ENCODE measurements around the gene MCTP1. TPM values are rescaled to one million over a fixed set of nuclear protein-coding genes. Genes with fewer than 3 reads are reported as not detected.

The MCTP1 gene
- total RNA-seq, 2 donors from 2014 or later, result 5.1 to 10.0 TPM

GRCh38 chr5:95194856-95195255, 90.0 kb downstream of the MCTP1 start:
- DNase-seq (ENCODE audit: low spot score), result no peak
- no peaks in the 10 kb centered on the region for H3K9me3 ChIP-seq
- H3K36me3 ChIP-seq, result no peaks in the 10 kb centered on the region
- H3K4me3 ChIP-seq, result no peak overlapping the region
- TF ChIP-seq, protein P1, sequence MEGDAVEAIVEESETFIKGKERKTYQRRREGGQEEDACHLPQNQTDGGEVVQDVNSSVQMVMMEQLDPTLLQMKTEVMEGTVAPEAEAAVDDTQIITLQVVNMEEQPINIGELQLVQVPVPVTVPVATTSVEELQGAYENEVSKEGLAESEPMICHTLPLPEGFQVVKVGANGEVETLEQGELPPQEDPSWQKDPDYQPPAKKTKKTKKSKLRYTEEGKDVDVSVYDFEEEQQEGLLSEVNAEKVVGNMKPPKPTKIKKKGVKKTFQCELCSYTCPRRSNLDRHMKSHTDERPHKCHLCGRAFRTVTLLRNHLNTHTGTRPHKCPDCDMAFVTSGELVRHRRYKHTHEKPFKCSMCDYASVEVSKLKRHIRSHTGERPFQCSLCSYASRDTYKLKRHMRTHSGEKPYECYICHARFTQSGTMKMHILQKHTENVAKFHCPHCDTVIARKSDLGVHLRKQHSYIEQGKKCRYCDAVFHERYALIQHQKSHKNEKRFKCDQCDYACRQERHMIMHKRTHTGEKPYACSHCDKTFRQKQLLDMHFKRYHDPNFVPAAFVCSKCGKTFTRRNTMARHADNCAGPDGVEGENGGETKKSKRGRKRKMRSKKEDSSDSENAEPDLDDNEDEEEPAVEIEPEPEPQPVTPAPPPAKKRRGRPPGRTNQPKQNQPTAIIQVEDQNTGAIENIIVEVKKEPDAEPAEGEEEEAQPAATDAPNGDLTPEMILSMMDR (IDR thresholded peaks at IDR 0.05), result no peak
- H3K27me3 ChIP-seq, result no peaks in the 10 kb centered on the region
- H3K27ac ChIP-seq, result no peak overlapping the region
- no peaks in the 10 kb centered on the region for H3K4me1 ChIP-seq

DNA sequence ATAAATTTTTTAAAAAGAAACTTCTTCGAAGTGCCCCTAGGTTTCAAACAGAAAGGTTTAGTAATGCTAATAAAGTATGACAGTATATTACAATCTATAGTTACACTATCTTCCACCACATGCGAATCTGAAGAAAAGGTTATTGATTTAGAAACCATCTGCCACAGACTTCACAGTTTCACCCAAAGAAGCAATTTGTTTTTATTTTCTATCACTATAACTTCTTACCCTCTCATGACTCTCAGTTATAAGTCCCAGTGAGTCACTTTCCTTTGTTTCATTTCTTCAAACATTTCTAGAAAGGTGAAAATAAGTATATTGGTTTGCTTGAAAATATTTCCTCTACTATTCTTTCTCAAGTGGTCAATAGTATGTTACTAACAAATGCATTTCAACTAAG, 93.6 kb downstream of the MCTP1 start:
- no peak overlapping the region for H3K27ac ChIP-seq
- no peaks in the 10 kb centered on the region for H3K36me3 ChIP-seq
- peaks cover 0 to 7% of the 10 kb centered on the region in 2 donors for H3K9me3 ChIP-seq
- H3K4me1 ChIP-seq, result no peaks in the 10 kb centered on the region
- TF ChIP-seq, protein P1 (IDR thresholded peaks at IDR 0.05), result no peak
- no peak overlapping the region for H3K4me3 ChIP-seq
- H3K27me3 ChIP-seq, result no peaks in the 10 kb centered on the region
- DNase-seq (ENCODE audit: low spot score), result no peak

DNA sequence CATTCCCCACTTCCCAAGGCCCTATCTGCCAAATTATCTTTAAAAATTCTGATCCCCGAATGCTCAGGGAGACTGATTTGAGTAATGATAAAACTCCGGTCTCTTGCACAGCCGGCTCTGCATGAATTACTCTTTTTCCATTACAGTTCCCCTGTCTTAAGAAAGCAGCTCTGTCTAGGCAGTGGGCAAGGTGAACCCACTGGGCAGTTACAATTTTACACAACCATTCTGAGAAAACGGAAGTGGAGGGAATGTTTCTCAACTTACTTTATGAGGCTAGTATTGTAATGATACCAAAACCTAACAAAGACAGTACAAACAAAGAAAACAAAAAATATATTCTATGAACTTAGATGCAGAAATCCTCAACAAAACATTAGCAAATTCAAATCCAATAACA, 100.0 kb downstream of the MCTP1 start:
- no peak for DNase-seq (ENCODE audit: low spot score)
- TF ChIP-seq, protein P1 (IDR thresholded peaks at IDR 0.05), result no peak
- no peaks in the 10 kb centered on the region for H3K36me3 ChIP-seq

GRCh38 chr5:95181644-95182043, 103.2 kb downstream of the MCTP1 start:
- H3K9me3 ChIP-seq, result peaks cover 0 to 1% of the 10 kb centered on the region in 2 donors
- no peak overlapping the region for H3K27ac ChIP-seq
- no peaks in the 10 kb centered on the region for H3K27me3 ChIP-seq
- no peaks in the 10 kb centered on the region for H3K4me1 ChIP-seq
- no peaks in the 10 kb centered on the region for H3K36me3 ChIP-seq
- DNase-seq (ENCODE audit: low spot score), result no peak
- TF ChIP-seq, protein P1 (IDR thresholded peaks at IDR 0.05), result no peak
- H3K4me3 ChIP-seq, result no peak overlapping the region

More for the DNA sequence above, 100.0 kb downstream of the MCTP1 start:
- H3K27ac ChIP-seq, result no peak overlapping the region
- H3K27me3 ChIP-seq, result no peaks in the 10 kb centered on the region
- no peaks in the 10 kb centered on the region for H3K4me1 ChIP-seq
- no peak overlapping the region for H3K4me3 ChIP-seq
- peaks cover 0 to 7% of the 10 kb centered on the region in 2 donors for H3K9me3 ChIP-seq

- TF ChIP-seq, protein P1 (IDR thresholded peaks at IDR 0.05), result no peak
- no peaks in the 10 kb centered on the region for H3K36me3 ChIP-seq
Observed at GRCh38 chr5:95178046-95178651, 106.7 kb downstream of the MCTP1 start.

GRCh38 chr5:95177456-95177855, 107.4 kb downstream of the MCTP1 start:
- no peaks in the 10 kb centered on the region for H3K36me3 ChIP-seq
- H3K4me1 ChIP-seq, result no peaks in the 10 kb centered on the region
- no peak for DNase-seq (ENCODE audit: low spot score)
- H3K4me3 ChIP-seq, result no peak overlapping the region
- TF ChIP-seq, protein P1 (IDR thresholded peaks at IDR 0.05), result no peak
- H3K27ac ChIP-seq, result no peak overlapping the region
- no peaks in the 10 kb centered on the region for H3K27me3 ChIP-seq
- no peaks in the 10 kb centered on the region for H3K9me3 ChIP-seq

More at GRCh38 chr5:95178046-95178651, 106.7 kb downstream of the MCTP1 start:
- H3K27me3 ChIP-seq, result no peaks in the 10 kb centered on the region
- H3K4me3 ChIP-seq, result no peak overlapping the region
- H3K9me3 ChIP-seq, result no peaks in the 10 kb centered on the region
- no peak for DNase-seq (ENCODE audit: low spot score)
- H3K4me1 ChIP-seq, result no peaks in the 10 kb centered on the region
- no peak overlapping the region for H3K27ac ChIP-seq

Data from right atrium auricular region (tissue), 2 donors.